HG03066 (cell line): ENCODE measurements around the gene RCL1.
"Not testable (repeated sequence)": the region's sequence is repeated elsewhere in the genome, so short reads cannot be mapped to it uniquely, and the experiment has no call there.

Source experiments
- ATAC-seq: cut with Tn5 transposase; IDR thresholded peaks from one replicate; pipeline ENCODE4 v1.9.1; 2021; ENCODE audit warnings: low read depth; ENCODE audit not compliant: unreplicated experiment

The RCL1 gene

DNA sequence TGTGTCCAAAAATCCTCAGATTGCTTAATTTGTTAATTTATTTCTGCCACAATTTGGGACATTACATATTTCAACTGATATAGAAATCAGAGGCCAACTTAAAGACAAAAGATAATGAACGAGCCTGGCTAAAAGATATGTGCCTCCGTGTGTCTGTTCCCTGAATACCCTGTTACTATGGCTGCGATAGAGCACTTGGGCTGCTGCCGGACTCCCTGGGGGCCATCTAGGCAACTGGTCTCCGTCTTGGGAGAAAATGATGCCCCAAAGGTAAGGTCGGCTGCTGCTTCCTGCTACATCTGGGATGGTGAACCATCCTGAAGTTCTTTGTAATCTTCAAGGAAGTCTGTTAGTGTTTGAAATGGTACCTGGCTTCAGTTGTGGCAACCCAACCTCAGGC, 72.0 kb downstream of the RCL1 start:
- ATAC-seq: no peak

DNA sequence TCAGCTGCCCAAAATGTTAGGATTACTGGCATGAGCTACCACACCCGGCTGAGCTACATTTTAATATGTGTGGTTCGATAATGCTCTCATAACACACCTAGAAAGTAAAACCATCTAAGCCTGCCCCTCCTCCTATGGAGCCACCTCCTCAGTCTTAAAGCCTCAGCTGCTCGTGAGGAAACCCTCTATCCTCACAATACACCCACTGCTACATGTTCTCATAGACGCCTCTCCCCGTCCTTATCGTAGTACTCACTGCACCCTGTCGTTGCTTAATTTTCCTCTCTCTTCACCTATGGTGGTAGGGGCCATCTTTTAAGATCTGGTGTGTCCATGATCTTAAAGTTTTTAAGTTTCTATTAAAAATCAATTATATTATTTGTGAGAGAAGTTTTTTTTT, 72.9 kb downstream of the RCL1 start:
- no peak for ATAC-seq

DNA sequence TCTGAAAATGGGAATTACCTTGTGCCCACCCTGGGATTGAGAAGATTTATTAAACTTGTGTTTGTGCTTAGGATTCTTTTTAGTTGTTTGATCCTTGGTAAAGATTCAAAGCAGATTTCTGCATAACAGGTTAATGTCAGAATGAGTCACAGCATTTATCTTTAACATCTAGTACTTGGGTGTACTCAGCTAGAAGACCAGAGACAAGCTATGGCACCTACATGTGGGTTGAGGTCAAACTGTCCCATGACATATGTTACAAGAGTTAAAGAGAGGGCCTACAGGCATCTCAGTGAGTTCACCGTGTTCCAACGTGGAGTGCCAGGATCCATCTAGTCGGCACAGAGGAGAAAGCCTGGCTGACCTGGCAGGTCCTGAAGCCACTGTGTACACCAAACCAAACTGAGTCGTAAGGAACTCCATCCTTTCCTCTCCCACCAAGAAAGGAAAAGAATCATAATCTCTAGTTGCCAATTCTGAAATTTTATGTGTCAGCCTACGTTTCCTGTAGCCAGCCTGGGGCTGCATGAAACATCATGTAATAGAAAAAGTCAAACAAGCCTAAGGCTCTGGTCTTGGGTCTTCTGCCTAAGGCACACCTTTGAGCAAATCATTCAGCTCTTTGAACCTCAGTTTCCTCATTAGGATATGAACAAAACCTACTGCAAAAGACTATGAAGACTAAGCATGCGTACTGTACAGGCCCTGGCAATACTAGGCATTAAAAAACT, 73.7 kb downstream of the RCL1 start:
- no peak for ATAC-seq

DNA sequence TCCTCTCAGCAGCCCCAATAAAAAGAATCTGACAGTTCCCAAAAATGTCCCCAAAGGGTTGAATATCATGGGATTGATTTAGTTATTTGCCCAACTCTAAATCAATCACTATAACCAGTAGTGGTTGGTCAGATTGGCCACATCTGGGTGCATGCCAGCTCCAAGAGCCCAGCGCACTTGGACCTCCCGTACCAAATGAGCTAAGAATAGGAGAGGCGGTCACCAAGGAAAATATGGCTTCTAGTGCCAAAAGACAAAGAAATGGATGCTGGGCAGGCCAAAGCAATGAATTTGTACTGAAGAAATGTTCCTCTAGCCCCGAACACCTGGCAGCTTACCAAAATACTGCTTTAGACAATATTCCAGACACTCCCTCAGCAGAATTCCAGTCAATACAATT, 80.3 kb downstream of the RCL1 start:
- no peak for ATAC-seq

DNA sequence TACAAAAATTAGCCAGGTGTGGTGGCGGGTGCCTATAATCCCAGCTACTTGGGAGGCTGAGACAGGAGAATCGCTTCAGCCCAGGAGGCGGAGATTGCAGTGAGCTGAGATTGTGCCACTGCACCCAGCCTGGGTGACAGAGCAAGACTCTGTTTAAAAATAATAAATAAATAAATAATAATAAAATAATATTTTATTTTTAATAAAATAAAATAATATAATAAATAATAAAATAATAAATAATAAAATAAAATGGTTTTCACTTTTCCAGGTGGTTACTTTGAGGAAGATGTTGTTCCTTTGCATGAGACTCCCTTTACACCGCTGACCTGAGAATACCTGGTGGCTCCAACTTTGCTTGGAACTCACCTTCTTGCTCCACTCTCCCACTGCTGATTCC, 82.8 kb downstream of the RCL1 start:
- ATAC-seq: no peak

DNA sequence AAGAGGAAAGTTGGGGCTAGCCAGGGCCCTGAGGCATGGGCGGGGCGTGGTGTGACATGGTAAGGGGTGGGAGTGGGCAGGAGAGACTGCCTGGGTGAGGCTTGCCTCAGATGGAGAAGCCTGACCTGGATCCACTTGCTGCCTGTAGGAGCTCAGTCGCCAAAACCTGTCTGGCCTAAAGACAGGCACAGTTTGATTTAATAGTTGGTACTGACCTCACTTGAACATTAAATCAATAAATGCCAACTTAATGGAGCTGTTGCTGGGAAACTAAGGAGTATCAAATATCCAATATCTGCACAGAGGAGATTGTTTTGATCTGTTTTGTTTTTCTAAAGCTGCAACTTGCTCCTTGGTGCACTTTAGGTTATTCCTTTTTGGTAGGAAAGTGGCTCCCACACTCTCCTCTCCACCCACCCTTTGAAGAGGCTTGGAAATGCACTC, 86.4 kb downstream of the RCL1 start:
- ATAC-seq: no peak

DNA sequence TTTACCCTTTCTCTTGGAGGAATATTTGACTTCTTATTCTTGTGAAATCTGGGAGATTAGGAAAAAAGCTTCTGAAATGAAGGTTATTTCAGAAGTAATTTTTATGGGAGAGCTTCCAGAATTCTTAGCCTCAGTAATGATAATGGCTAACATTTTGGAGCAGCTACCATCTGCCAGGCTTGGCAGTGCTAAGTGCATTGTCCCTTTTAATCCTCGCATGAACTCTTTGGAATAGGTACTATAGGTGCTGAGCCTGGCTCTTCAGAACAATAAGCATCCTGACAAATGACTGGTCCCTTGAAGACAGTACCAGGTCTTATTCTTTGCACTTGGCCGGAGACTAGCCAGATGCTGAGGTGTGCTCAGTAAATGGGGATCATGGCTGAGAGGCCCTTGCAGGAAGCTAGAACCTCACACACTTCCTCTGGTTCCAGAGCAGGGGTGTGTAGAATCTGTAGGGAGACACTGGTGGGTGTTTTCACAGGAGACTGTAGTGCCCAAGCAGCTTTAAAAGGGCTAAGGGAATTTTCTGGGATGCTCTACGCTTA, 90.7 kb downstream of the RCL1 start:
- no peak for ATAC-seq

DNA sequence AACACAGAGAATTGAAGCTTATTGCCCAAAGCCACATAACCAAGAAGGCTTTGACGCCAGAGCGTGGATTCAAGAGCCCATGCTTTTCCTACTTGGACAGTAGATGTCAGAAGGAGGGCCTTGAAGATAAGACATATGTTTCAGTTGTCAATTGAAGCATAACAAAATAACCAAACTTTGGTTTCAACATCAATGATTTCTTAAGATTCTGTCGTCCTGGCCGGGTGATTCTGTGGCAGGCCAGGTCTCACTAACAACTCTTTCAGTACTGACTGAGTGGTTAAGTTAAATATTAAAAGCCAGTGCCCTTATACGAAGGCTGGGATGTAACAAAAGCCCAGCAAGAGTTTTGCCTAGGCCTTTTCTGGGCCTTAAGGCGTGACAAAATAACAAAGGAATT, 94.0 kb downstream of the RCL1 start:
- ATAC-seq: peak; percentile 99

DNA sequence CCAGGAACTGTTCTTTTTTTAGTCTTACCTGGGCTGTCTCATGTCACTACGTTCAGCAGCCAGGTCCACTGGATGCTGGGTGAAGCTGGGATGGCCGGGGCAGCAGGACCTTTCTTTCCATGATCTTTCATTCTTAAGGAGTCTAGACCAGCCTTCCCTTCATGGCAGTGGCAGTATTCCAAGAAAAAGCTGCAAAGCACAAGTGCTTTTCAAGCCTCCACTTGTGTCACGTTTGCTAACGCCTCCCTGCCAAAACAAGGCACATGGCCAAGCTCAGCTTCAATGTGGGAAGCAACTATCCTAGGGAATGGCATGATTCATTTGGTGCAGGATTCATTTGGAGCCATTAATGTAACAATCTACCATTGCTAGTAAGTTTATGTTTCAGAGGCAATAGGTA, 94.8 kb downstream of the RCL1 start:
- ATAC-seq: no peak

DNA sequence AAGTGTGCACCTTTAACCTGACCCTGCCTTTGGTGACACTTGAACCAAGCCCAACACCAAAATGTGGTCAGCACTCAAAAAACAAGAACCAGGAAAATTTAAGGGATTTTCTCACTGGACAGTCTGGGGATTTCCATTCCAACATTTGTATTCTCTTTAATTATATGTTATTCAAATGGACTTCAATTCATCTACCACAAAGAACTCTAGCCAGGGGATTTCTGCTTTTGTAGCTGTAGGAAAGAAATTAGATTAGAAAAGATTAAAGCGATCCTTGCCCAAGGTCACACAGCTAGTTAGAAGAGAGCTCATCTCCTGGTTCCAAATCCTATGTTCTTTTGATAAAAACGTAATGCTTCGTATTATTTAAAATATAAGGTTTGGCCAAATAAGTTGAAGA, 97.5 kb downstream of the RCL1 start:
- ATAC-seq: no peak

DNA sequence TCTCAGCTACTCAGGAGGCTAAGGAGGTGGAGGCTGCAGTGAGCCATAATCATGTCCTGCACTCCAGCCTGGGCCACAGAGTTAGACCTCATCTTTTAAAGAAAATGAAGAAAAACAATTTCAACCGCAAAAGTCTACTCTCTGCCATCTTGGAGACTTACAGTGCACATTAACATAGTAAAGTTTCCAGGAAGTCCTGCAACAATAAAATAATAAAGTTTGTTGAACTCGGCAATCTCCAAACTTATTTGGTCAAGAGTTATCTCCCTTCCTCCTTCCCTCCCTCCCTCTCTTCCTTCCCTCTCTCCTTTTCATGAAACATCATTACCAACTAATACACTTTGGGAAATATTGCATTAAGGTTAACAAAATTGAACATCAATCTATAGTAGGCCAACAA, 98.2 kb downstream of the RCL1 start:
- ATAC-seq: no peak

DNA sequence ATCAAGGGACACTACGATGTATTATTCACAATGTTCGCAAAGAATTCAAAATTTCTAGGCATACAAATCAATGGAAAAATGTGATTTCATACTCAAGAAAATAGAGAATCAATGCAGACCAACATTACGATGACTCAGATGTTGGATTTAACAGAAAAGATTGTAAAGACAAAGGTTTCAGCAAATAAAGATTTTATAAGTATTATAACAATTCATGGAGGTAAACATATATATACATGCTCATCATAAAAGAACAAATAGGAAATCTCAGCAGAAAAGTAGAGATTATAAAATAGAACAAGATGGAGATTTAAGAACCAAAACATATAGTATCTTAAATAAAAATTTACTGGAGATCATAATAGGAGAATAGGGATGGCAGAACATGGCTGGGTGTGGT, 98.9 kb downstream of the RCL1 start:
- no peak for ATAC-seq

DNA sequence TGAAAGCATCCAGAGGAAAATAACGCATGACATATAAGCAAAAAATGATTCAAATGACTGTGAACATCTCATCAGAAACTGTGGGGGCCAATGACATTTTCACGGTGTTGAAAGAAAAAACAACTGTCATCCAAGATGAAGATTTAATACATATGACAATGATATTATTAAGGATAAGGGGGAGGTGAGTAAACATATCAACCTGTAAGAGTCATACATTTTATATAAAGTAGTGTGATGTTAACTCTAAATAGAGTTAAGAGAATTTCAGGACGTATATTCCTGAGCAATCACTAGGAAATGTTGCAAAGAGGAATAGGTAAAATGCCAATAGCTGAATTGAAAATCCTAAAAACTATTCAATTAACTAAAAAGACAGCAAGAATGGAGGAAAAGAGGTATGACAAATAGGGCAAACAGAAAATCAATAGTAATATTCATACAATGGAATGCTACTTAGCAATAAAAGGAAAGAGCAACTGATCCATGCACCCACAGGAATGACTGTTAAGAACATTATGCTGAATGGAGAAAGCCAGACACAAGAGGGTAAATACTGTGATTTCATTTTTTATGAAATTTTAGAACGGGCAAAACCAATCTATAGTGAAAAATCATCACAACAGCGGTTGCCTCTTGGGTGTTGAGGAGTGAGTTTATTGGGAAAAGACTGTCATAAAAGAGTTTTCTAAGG, 99.9 kb downstream of the RCL1 start:
- no peak for ATAC-seq

DNA sequence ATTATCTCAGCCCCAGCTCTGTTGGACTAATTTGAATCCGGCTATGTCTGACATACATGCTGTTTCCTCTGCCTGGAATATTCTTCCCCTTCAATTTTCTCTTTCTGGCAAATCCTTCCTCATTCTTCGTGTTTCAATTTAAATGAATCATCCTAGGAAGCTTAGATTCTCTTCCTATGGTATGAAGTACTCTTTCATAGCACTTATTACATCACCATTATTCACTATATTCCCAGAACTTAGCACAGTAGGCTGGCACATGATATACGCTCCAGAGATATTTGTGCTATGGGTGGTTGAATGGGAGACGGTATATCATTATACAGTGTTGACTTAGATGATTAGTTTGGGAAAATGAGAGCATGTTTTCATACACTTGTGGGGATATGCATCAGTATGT, 101.3 kb downstream of the RCL1 start:
- ATAC-seq: no peak

DNA sequence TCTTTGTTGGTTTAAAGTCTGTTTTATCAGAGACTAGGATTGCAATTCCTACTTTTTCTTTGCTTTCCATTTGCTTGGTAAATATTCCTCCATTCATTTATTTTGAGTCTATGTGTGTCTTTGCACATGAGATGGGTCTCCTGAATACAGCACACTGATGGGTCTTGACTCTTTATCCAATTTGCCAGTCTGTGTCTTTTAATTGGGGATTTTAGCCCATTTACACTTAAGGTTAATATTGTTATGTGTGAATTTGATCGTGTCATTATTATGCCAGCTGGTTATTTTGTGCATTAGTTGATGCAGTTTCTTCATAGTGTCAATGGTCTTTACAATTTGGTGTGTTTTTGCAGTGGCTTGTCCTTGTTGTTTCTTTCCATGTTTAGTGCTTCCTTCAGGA, 107.1 kb downstream of the RCL1 start:
- not testable (repeated sequence) for ATAC-seq

DNA sequence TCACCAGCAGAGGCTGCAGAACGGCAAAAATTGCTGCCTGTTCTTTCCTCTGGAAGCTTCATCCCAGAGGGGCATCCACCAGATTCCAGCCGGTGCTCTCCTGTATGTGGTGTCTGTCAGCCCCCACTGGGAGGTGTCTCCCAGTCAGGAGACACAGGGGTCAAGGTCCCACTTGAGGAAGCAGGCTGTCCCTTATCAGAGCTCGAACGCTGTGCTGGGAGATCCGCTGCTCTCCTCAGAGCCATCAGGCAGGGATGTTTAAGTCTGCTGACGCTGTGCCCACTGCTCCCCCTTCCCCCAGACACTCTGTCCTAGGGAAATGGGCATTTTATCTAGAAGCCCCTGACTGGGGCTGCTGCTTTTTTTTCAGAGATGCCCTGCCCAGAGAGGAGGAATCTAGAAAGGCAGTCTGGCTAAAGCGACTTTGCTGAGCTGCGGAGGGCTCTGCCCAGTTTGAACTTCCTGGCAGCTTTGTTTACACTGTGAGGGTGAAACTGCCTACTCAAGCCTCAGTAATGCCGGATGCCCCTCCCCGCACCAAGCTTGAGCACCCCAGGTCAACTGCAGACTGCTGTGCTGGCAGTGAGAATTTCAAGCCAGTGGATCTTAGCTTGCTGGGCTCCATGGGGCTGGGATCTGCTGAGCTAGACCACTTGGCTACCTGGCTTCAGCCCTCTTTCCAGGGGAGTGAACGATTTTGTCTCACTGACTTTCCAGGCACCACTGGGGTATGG, 108.8 kb downstream of the RCL1 start:
- not testable (repeated sequence) for ATAC-seq

DNA sequence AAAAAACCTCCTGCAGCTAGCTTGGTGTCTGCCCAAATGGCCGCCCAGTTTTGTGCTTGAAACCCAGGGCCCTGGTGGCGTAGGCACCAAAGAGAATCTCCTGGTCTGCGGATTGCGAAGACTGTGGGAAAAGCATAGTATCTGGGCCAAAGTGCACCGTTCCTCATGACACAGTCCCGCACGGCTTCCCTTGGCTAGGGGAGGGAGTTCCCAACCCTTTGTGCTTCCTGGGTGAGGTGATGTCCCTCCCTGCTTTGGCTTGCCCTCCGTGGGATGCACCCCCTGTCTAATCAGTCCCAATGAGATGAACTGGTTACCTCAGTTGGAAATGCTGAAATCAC, 109.4 kb downstream of the RCL1 start:
- no peak for ATAC-seq

DNA sequence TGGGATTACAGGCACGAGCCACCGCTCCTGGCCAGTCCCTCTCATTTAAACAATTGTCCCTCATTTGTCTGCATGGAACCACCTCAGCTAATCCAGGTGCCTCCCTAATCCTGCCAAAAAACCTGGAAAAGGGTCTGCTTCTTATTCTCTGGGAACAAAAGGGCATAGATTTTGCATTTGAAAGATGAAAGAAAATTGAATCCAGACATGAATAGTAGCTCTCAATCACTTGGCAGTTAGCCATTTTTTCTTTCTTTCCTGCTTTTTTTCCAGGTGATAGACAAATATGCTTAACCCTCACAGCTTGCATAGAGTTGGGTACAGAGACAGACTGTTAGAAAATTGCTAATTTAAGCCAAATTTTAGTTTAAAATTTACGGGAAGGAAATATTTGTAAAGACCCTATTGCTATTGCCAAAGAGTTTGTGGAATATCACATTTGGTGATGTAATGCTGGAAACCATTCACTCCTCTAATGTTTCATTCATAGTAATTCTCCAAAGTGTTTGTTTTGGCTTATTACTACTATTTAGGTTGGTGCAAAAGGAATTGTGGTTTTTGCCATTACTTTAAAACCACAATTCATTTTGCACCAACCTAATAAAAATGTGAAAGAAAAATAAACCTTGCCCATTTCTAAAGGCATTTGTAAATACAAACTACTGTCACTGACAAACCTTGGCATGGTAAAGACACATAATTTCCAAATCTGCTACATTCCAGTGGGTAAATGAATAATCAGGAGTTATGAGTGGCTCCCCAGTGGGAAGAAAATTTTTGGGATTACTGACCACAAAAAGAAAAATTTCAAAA, 111.8 kb downstream of the RCL1 start:
- no peak for ATAC-seq

DNA sequence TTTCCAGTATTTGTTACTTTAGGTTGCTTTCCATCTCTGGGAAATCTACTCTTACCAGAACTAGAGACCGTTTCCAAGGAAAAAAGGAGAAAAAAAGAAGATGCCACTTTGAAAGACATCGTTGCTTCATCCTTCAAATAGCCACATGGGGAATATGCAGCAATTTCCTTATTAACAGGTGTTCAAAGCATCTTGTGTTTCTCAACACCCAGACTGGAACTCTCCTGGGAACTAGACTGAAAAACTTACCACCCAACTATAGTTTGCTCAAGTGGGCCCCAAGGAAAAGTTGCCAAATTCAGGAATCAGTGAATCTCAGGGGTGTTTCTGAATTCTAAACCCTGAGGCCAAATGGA, 112.4 kb downstream of the RCL1 start:
- ATAC-seq: no peak
